Measurements from ENCODE around the gene KMT5B.

DNA sequence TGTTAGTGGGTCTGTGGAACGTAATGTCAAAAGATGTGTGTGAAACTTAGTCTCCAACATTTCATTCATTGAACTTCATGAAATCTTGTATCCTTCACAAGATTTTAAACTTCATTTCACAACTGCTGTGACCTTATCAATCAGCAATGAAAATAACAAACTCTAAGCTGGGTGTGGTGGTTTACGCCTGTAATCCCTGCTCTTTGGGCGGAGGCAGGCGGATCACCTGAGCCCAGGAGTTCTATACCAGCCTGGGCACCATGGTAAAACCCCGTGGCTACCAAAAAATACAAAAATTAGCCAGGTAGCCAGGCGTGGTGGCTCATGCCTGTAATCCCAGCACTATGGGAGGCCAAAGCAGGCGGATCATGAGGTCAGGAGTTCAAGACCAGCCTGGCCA lies 97.0 kb downstream of the KMT5B start:
- no peak for TF ChIP-seq CTCF (IDR thresholded peaks at IDR 0.05 in 8 of 11, conservative IDR thresholded peaks at IDR 0.05 in 3 of 11)
- TF ChIP-seq POLR2AphosphoS5 (IDR thresholded peaks at IDR 0.05): no peak
- no peak for TF ChIP-seq POLR2A (IDR thresholded peaks at IDR 0.05)
